K562 (cell line): ENCODE measurements around the gene NKAIN4. TPM values are rescaled to one million over a fixed set of nuclear protein-coding genes. Genes with fewer than 3 reads are reported as not detected.

Experiments used
- ATF1 ChIP-seq, 2 experiments: fragments of 450-650 bp in 1 of 2; IDR thresholded peaks; 2 replicates each; pipeline ENCODE4 v1.6.1; 2016; ENCODE audit warnings: missing compliant biosample characterization in 1 of 2, missing genetic modification characterization in 1 of 2
- BCL6 ChIP-seq: fragments of 250-450 bp; sonication (Bioruptor Pico); IDR thresholded peaks from 2 replicates; pipeline ENCODE4 v1.4.0; 2020
- BCOR ChIP-seq: fragments of 450-650 bp; IDR thresholded peaks from 2 replicates; pipeline ENCODE4 v1.6.1; 2016
- CHCHD3 ChIP-seq: fragments of 250-450 bp; sonication (Bioruptor Pico); IDR thresholded peaks from 2 replicates; pipeline ENCODE4 v2.1.2; 2022; ENCODE audit warnings: mild to moderate bottlenecking
- CREB3L1 ChIP-seq: fragments of 450-650 bp; IDR thresholded peaks from 2 replicates; pipeline ENCODE4 v1.6.1; 2014; ENCODE audit warnings: low read depth, mild to moderate bottlenecking, moderate library complexity, borderline replicate concordance
- GATA2 ChIP-seq: sonication (generic); formaldehyde crosslinking; IDR thresholded peaks from 2 replicates; pipeline ENCODE4 v1.4.0; 2020; ENCODE audit warnings: mild to moderate bottlenecking, missing genetic modification reagents
- KAT7 ChIP-seq: sonication (generic); formaldehyde crosslinking; IDR thresholded peaks from 2 replicates; pipeline ENCODE4 v1.8.0; 2022; ENCODE audit warnings: missing genetic modification reagents, mild to moderate bottlenecking, borderline replicate concordance
- PHB2 ChIP-seq: fragments of 450-650 bp; IDR thresholded peaks from 2 replicates; pipeline ENCODE4 v1.6.1; 2017; ENCODE audit warnings: low read depth
- POLR3G ChIP-seq: IDR thresholded peaks from 2 replicates; pipeline ENCODE4 v1.6.1; 2011; ENCODE audit not compliant: insufficient read length, insufficient replicate concordance; ENCODE audit errors: extremely low read depth
- RFX1 ChIP-seq: fragments of 450-650 bp; IDR thresholded peaks from 2 replicates; pipeline ENCODE4 v1.6.1; 2016; ENCODE audit warnings: mild to moderate bottlenecking, moderate library complexity
- THRAP3 ChIP-seq: fragments of 450-650 bp; IDR thresholded peaks from 2 replicates; pipeline ENCODE4 v1.6.1; 2016; ENCODE audit warnings: mild to moderate bottlenecking, inconsistent platforms, borderline replicate concordance
- YY1 ChIP-seq, 3 experiments: IDR thresholded peaks; 2 replicates each; pipeline ENCODE4 v1.6.1; 2011; ENCODE audit warnings: low read length in 2 of 3, mild to moderate bottlenecking in 2 of 3, moderate library complexity in 2 of 3, borderline replicate concordance in 1 of 3, control low read depth in 1 of 3, low read depth in 1 of 3; ENCODE audit not compliant: insufficient read depth in 3 of 3, insufficient replicate concordance in 2 of 3, control insufficient read depth in 1 of 3, insufficient read length in 1 of 3; ENCODE audit errors: extremely low read depth in 1 of 3
- ZMIZ1 ChIP-seq, 2 experiments: fragments of 150-350 bp in 1 of 2; IDR thresholded peaks; 2 replicates each; pipeline ENCODE4 v1.6.1; 2012 to 2016; ENCODE audit warnings: low read depth in 2 of 2, low read length in 2 of 2, mild to moderate bottlenecking in 1 of 2, moderate library complexity in 1 of 2
- ZNF23 ChIP-seq: fragments of 250-450 bp; sonication (Bioruptor Pico); IDR thresholded peaks from 2 replicates; pipeline ENCODE4 v1.4.0; 2020; ENCODE audit warnings: mild to moderate bottlenecking
- ZNF239 ChIP-seq: fragments of 250-450 bp; sonication (Bioruptor Pico); IDR thresholded peaks from 2 replicates; pipeline ENCODE4 v1.4.0; 2020; ENCODE audit warnings: mild to moderate bottlenecking
- ZNF395 ChIP-seq: fragments of 200-800 bp; sonication (Bioruptor generic); IDR thresholded peaks from 2 replicates; pipeline ENCODE4 v1.6.1; 2017; ENCODE audit warnings: missing genetic modification characterization, missing compliant biosample characterization
- ZNF584 ChIP-seq: fragments of 200-800 bp; sonication (Bioruptor generic); IDR thresholded peaks from 2 replicates; pipeline ENCODE4 v1.6.1; 2016; ENCODE audit warnings: low read depth, mild to moderate bottlenecking, missing genetic modification characterization, missing compliant biosample characterization
- ZNF639 ChIP-seq, 2 experiments: fragments of 200-800 bp in 1 of 2; sonication (Bioruptor generic) in 1 of 2; sonication (generic) in 1 of 2; formaldehyde crosslinking in 1 of 2; IDR thresholded peaks in 1 of 2; conservative IDR thresholded peaks in 1 of 2; 2 replicates each; pipeline versions ENCODE4 v1.5.0 to v1.6.1; 2016 to 2020; ENCODE audit warnings: missing compliant biosample characterization in 1 of 2, missing genetic modification characterization in 1 of 2, missing genetic modification reagents in 1 of 2
- polyA plus RNA-seq, 8 experiments: library from polyadenylated mRNA; depleted of rRNA in 4 of 8; stranded (reverse) in 5 of 8; unstranded in 3 of 8; fragments of >200 nt; fragmentation: Nextera tagmentation in 2 of 8; fragmentation: Illumina TruSeq in 1 of 8; extraction: Ambion mirVana in 2 of 8; extraction: Trizol in 1 of 8; gene quantifications; 2 replicates each; pipeline versions ENCODE4 v1.2.1 to v1.2.3, GENCODE V29; 2011 to 2014; ENCODE audit warnings: inconsistent platforms in 1 of 8, missing spikeins in 1 of 8
- total RNA-seq, 7 experiments: library from RNA; depleted of rRNA in 6 of 7; stranded (reverse); fragments of >200 nt in 6 of 7; fragmentation: Illumina TruSeq in 2 of 7; extraction: Trizol in 2 of 7; gene quantifications; 2 replicates each; pipeline versions ENCODE4 v1.2.1 to v1.2.3, GENCODE V29; 2011 to 2021; ENCODE audit warnings: low replicate concordance in 1 of 7

Gene NKAIN4
- total and polyA plus RNA-seq, 9 of the 15 experiments (the other 6 are each of a cell fraction or from before 2014, with no cell fraction given) = not detected

GRCh38 chr20:63272105-63273058, 18.1 kb upstream of the NKAIN4 start, which contains the start of gene ARFGAP1 (continued):
- TF ChIP-seq YY1 (IDR thresholded peaks at IDR 0.05; ENCODE audit: borderline replicate concordance in 1 of 3, control insufficient read depth in 1 of 3, extremely low read depth in 1 of 3, insufficient read depth in 3 of 3, insufficient read length in 1 of 3, insufficient replicate concordance in 2 of 3, low read depth in 1 of 3, low read length in 2 of 3) (peak in 1 of 3 experiments; percentile 61), CHCHD3 (CRISPR knock-in tag) (no peak), GATA2 (no peak), ZNF584 (CRISPR knock-in tag) (no peak), THRAP3 (no peak), ZNF23 (CRISPR knock-in tag) (no peak), CREB3L1 (peak; percentile 98), RFX1 (peak; percentile 93), ZMIZ1 (IDR thresholded peaks at IDR 0.05; ENCODE audit: low read depth in 2 of 2, low read length in 2 of 2) (0 out of 4 replicates have a peak, but pooled peaks of 1 of the 2 experiments have one; percentile 40), KAT7 (CRISPR knock-in tag) (no peak), POLR3G (no peak), BCOR (no peak), ZNF639 (CRISPR knock-in tag; conservative IDR thresholded peaks at IDR 0.05 in 1 of 2, IDR thresholded peaks at IDR 0.05 in 1 of 2) (no peak), ZNF239 (no peak), PHB2 (no peak), ATF1 (CRISPR knock-in tag; IDR thresholded peaks at IDR 0.05) (0 out of 2 replicates have a peak, but pooled peaks have one; percentile 27), ATF1 (tag; IDR thresholded peaks at IDR 0.05) (peak; percentile 88), BCL6 (CRISPR knock-in tag) (no peak), ZNF395 (CRISPR knock-in tag) (no peak)
